ENCODE data around the gene FBXW9.
"Not testable (repeated sequence)": the region's sequence is repeated elsewhere in the genome, so short reads cannot be mapped to it uniquely, and the experiment has no call there.

FBXW9 gene

DNA sequence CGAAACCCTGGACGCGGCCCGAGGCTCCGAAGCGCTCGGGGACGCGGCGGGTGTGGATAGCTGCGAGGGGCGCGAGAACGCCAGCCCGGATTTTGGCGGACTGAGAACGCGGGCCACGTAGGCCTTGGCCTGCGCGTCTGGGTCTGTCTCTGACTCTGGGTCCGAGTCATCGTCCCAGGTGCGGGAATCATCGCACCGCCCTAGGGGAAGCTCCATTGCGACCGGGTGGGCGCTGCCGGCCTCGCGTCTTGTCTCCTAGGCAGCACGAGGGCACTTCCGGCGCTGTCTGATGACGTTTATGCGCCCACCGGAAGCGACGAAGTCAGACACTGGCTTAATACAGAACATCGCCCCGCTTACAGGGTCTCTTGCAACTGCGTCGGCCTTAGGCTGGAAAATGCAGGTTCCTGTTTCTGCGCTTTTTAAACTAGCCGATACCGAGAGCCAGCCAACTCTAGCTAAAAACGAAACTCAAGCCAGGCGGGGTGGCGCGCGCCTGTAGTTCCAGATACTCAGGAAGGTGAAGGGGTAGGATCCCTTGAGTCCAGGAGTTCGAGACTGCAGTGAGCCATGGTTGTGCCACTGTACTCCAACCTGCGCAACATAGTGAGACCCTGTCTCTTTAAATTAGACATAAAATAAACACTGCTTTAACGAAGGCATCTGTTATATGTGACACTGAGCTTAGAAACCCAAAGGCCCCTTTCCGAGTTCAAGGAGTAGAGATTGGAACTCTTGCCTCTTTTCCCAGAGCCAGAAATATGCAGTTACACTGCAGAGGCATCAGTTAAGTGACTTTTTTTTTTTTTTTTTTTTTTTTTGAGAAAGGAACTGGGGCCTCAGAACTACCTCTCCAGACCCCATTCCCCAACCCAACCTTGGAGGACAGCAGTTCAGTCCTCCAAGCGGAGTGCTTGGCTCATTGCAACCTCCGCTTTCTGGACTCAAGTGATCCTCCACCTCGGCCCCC lies at the start of gene FBXW9:
TSS of gene FBXW9 (minus strand) at position 266 of the 970 bp plus-strand sequence. CDS start at position 216, 50 bp downstream.
- peak; percentile 89 to 99 for DNase-seq (ENCODE audit: low read depth in 1 of 2, low spot score in 1 of 2)

DNA sequence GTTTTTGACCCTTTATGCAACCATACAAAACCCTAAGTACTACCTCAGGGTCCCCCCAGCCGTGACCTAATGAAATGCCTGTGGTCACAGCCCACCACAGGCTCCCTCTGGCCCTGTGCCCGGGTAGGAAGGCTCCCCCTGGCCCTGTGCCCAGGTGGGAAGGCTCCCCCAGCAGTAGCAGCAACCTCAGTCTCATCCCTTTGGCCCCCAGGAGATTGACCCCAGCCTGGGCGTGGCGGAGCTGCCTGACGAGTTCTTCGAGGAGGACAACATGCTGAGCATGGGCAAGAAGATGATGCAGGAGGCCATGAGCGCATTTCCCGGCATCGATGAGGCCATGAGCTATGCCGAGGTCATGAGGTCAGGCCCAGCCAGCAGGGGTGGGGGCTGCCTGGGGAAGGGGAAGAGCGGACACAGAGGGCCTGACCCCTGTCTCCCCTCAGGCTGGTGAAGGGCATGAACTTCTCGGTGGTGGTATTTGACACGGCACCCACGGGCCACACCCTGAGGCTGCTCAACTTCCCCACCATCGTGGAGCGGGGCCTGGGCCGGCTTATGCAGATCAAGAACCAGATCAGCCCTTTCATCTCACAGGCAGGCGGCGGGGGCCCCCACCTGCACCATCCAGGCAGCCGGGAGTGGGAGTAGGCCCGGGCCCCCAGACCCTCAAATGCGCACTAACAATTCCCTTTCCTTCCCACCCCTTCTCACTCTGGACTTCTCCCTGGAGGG lies 48.9 kb upstream of the FBXW9 start:
- no peak for DNase-seq (ENCODE audit: low read depth in 1 of 2, low spot score in 1 of 2)

DNA sequence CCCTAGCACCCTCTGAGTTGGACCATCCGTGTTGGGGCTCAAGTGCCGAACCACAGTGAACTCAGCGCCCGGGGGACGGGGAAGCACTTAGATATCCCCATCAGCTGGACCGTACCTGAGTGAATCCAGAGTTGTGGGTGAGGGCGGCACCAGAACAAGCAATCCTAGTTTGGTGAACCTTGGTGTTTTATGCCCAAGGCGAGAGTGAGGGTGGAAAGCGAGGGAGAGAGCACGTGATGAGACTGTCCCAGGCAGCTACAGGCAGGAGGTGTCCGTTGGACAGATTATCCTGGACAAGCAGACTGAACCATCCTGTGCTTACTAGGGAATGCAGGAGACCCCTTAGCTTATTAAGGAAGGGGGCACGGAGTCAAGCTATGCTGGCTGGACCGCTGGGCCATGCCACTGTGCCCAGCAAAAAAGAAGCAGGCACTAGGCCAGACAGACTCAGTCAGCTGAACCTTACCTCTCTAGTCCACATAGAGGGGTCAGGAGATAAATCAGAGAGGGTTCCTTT lies 41.5 kb upstream of the FBXW9 start:
- no peak for DNase-seq (ENCODE audit: low read depth in 1 of 2, low spot score in 1 of 2)

DNA sequence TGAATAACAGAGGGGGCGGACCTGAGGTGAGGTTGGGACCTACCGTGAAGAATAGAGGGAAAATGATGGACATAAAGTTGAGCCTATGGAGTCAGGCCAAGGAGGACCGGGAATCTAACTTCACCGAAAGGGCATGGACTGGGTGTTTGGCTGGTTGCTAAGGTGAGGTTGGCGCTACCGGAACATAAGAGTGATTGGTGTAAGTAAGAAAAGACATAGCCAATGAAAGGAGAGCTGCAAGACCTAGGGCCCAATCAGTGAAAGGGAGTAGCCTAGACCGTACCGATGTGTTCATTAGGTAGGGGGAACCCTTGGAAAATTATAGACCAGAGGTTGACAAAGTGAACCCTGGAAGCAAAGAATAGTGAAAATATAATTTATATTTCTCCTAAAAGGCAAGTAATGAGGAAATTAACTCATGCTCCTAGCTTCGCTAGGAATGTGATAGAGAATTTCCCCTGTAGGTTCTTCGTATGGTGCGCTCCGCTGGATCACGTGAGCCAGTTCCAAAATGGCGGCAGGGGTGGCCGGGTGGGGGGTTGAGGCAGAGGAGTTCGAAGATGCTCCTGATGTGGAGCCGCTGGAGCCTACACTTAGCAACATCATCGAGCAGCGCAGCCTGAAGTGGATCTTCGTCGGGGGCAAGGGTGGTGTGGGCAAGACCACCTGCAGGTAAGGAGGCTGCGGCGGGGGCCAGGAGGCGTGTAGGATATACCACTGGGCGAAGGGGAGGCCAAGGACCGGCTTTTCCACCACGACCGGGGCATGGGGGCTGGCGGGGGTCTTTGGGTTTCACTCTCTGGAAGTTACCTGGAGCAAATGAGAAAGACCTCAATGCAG lies 40.8 kb upstream of the FBXW9 start, which contains the start of gene GET3:
TSS of gene GET3 (plus strand) at position 503 of the 840 bp plus-strand sequence. CDS start at position 512, 9 bp downstream.
- DNase-seq (ENCODE audit: low read depth in 1 of 2, low spot score in 1 of 2) = peak; percentile 55 to 60

DNA sequence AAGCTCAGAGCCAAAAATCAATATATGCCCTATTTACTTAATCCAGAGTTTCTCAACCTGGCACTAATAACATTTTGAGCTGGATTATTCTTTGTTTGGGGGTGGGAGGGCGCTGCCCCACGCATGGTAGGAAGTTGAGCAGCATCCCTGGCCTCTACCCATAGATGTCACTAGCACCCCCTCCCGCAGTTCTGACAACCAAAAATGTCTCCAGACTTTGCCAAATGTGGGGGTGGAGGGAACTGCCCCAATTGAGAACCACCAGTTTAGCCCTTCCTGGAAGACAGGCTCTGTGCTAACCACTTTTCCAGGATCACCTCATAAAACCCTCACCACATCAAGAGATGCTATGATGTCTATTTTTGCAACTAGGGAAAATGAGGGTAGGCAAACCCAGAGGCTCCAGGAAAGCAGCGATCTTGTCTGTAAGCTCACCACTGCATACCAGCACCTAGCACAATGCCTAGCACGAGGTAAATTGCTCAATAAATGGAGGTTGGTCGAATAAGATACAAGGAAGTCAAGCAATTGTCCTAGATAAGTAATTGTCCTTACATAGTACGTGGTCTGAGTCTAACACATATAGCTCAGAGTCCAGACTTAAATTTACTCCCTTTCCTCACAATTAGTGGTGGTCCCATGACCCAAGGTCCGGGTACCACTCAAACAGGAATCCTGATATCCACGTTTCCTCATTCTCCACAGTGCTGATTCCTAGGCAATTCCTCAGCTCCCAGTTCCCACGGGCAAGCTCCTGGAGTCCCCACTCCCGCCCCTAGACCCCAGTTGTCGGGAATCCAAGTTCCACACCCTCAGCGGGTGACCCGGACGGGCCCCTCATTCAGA lies 37.2 kb upstream of the FBXW9 start:
- DNase-seq (ENCODE audit: low read depth in 1 of 2, low spot score in 1 of 2) = peak in 1 of 2 donors; percentile 24

DNA sequence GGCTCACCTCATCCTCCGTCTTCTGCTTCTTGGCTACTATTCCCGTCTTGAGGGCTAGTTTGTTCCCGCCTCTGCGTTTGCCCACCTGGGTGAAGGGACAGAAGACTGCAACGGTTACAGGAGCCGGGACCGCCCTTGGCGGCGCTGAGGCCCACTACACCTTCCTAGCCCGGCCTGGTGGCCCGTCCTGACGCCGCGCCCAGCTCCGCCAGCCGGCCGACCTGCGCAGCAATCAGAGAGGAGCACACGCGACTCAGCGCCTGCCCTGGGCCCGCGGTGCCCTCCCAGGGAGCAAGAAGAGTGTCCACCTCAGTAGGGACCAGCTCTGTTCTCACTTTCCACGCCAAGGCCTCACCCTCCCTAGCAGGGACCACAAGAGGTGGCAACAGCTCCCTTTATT lies 34.9 kb upstream of the FBXW9 start:
- no peak for DNase-seq (ENCODE audit: low read depth in 1 of 2, low spot score in 1 of 2)

DNA sequence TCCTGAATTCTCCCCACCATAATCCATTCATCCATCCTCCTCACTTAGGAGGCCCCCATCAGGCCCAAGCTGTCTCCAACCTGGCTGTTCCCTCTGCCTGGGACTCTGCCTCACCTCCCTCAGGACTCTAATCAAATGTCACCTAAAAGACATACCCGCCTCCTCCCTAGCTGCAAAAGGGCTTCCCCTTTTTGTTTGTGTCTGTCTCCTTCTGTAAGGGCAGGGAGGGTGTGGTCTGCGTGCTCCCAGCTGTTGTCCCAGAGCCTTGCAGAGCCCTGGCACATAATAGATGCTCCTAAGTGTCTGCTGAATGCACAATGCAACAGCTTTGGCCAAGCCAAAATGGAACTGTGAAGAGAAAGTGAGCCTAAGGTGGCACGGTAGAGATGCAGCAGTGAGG lies 33.6 kb upstream of the FBXW9 start:
- DNase-seq (ENCODE audit: low read depth in 1 of 2, low spot score in 1 of 2) = no peak

DNA sequence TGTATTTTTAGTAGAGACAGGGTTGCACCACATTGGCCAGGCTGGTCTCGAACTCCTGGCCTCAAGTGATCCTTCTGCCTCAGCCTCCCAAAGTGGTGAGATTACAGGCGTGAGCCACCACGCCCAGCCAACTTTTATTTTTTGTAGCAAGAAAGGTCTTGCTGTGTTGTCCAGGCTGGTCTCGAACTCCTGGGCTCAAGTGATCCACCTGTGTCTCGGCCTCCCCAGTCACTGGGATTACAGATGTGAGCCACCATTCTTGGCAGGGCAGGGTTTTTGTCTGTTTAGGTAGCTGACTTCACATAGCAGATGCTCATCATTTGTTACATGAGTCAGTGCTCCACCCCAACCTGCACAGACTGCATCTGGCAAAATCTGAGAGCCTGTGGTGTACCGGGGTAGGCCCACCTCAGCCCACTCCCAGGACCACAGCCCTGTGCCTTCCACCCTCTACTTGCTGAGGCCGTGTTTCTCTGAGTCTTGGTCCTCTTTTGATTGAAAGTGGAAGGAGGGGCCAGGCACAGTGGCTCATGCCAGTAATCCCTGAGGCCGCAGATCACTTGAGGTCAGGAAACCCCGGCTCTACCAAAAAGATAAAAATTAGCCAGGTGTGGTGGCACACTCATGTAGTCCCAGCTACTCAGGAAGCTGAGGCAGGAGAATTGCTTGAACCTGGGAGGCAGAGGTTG lies 31.5 kb upstream of the FBXW9 start:
- no peak for DNase-seq (ENCODE audit: low read depth in 1 of 2, low spot score in 1 of 2)

DNA sequence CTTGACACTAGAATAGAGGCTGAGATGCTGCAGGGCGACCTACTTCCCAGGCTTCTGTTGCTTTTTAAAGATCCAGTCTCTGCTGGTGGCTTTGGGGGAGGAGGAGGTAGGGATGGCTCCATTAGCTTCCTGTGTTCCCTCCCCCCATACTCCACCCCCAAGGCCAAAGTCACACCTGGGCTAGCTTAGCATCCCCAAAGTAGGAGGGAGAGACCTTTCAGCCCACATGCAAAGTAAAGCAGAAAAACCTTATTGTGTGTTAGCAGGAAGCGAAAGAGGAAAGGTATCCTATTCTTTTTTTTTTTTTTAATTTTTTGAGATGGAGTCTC lies 30.5 kb upstream of the FBXW9 start:
- no peak for DNase-seq (ENCODE audit: low read depth in 1 of 2, low spot score in 1 of 2)

DNA sequence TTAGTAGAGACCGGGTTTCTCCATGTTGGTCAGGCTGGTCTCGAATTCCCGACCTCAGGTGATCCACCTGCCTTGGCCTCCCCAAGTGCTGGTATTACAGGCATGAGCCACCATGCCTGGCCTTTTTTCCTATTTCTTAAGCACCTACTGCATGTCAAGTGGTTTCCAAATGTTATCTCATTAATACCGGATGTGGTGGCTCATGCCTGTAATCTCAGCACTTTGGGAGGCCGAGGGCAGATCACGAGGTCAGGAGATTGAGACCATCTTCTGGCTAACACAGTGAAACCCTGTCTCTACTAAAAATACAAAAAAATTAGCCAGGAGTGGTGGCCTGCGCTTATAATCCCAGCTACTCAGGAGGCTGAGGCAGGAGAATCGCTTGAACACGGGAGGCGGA lies 29.2 kb upstream of the FBXW9 start:
- not testable (repeated sequence) for DNase-seq (ENCODE audit: low read depth in 1 of 2, low spot score in 1 of 2)

DNA sequence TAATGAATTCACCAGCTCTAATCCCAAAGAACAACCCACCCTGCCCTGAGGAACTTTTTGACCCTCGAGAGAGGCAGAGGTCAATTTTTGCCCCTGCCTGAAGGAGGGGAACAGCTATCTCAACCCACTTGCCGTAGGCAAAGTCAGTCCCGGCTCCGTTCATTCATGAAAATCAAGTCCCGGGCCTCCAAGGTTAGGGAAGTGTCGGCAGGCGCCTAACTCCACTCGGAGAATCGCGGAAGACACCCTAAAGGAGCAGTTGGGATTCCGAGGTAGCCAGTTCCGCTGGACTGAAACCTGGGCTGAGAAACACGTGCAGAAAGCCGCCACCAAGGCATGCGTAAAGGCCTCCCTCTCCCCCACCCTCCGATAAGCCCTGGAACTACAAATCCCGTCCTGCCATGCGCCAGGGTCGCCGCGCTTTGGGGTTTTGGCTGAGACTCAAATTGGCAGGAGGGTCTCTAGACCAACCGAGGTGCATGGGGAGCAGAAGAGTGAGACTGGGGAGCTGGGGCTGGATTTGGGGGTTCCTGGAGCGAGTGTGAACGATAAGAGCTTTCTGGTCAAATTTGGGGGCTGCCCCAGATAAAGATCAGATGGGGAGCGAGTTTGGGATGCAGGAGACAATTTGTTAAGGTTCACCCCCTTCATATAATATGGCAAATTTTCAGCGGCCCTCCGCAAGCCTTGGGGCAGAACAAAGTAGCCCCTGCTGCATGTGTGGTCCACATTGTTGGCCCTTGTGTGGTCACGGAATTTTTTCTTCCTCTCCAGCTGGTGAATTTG lies 27.4 kb upstream of the FBXW9 start, which contains the start of gene TNPO2:
TSS of gene TNPO2 (minus strand) at position 292 of the 786 bp plus-strand sequence. CDS start 2,955 bp downstream, outside the sequence.
- peak; percentile 38 to 56 for DNase-seq (ENCODE audit: low read depth in 1 of 2, low spot score in 1 of 2)

DNA sequence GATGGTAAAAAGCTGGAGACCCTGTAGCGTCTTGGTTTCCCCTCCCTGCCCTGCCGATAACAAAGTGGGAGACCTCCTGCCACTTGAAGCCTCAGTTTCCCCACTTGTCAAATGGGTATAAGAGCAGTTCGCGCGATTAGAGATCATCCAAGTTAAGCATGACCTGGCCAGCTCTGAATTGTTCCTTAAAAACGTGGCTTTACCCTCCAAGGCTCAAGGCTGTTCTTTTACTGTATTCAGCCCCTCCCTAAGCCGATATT lies 26.9 kb upstream of the FBXW9 start:
- no peak for DNase-seq (ENCODE audit: low read depth in 1 of 2, low spot score in 1 of 2)

DNA sequence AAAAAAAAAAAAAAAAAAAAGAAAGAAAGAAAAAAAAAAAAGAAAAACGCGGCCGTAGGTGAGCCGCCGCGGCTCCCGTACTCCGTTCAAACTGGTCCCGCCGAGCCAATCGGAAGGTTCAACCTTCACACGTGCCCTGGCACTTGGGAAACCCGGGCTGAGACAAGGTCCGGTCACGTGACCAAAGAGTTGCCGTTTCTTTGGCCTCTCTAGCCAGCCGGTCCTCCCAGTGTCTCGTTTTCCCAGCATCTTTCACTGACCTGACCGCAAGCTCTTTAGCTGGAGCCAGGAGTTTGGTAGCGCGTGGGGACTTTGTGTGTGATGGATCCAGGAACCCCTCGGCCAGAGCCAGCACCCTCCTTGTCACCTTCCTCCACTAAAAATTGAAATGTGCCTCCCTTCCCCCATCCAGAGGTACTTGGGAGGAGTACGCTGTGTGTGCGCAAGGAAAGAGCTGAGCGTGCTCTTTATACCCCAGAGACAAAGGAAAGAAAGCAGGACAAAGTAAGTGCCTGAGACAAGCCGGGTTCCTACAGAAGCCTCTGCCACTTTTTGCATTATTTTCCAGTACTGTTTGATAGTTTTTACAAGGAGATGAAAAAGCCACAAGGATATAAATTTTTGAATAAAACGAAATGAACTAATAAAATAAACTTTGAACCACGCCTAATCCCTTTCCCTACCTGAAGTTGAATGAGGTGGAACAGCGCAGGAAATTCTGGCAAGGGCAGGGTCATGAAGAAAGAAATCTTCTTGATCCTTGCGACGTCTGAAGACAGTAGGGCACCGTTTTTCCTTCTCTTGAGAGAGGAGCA lies 26.3 kb upstream of the FBXW9 start:
- peak; percentile 76 to 84 for DNase-seq (ENCODE audit: low read depth in 1 of 2, low spot score in 1 of 2)

DNA sequence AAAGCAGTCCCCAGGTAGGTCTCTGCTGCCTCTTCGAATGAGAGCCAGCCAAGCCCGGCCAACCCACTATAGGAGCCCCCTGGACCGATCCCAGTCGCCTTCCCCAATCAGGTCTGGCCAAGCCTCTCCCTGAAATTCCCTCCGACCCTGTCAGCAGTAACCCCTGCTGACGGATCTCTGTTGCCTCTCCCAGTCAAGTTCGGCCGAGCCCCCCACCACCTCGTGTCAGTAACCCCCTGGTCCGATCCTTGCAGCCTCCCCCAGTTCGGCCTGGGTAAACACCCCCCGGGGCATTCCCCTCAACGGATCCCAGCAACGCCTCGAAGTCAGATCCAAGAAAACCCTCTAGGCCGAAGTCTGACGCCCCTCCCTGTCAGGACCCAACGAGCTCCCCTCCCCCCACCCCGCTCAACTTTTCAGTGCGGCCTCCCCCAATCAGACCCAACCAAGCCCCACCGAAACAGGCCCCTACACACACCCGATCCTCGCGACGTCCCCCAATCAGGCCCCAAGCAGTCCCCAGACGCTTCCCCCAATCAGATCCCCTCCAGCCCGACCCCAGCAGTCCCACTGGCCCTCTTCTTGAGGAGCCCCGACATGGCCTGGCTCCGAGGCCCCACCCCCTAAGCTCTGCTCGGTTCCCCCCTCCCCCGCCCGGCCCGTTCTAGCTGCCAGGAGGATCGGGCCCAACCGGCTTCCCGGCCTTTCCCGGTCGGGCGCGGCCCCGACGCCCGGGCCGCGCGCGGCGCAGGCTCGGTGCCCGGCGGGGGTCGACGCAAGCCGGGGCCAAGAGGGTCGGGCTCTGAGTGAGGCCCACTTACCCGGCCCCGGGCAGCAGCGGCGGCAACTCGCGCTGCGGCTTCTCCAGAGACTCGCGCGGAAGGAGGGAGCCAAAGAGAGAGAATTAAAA lies 25.5 kb upstream of the FBXW9 start:
- DNase-seq (ENCODE audit: low read depth in 1 of 2, low spot score in 1 of 2) = peak; percentile 20 to 30

DNA sequence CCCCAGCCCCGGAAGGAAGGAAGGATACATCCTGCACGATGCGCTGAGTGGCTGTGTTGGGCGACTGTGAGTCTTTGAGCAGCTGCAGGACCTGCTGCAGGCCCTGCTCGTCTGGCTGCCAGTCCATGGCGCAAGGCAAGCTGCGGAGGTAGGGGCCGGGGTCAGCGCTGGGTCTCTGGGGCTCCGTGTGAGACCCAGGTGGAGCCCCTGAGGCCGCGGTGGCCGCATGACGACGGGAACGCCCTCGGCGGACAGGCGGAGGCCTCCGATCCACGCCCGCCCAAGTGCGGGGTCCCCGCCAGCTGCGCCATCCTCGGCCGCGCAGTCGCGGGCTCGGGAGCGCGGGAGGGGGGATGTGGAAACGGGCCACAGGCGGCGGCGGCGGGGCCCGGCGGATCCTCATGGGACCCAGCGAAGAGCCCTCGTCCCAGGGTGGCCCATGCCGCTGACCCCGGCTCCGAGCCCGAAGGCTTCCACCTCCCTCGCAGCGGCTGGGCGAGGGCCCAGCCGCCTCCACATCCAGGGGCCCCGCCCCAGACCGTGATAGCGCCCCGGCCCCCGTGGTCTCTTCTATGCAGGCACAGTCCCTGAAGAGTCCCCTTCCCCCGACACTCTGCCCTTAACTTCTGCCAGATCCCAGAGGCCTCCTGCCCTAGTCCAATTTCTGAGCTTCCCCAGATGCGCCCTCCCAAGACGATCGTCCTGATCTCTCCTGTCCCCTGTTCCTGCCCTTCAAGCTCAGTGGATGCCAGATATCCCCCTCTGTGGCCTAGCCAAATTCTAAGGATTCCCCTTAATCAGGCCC lies 24.6 kb upstream of the FBXW9 start:
- no peak for DNase-seq (ENCODE audit: low read depth in 1 of 2, low spot score in 1 of 2)

DNA sequence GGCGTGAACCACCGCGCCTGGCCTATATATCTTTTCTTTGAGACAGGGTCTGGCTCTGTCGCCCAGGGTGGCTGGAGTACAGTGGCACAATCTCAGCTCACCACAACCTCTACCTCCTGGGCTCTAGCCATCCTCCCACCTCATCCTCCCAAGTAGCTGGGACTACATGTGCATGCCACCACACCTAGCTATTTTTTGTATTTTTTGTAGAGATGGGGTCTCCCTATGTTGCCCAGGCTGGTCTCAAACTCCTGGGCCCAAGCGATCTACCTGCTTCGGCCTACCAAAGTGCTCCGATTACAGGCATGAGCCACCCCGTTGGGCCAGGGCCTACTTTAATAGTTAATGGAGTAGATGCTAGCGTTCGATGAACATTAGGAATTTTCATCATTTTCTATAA lies 23.9 kb upstream of the FBXW9 start:
- no peak for DNase-seq (ENCODE audit: low read depth in 1 of 2, low spot score in 1 of 2)
